K562 (cell line): ENCODE results near the gene BAHD1. TPM values are rescaled to one million over a fixed set of nuclear protein-coding genes. Genes with fewer than 3 reads are reported as not detected.

ENCODE experiments used
- CHD2 ChIP-seq: IDR thresholded peaks from 2 replicates; pipeline ENCODE4 v1.6.1; 2011; ENCODE audit warnings: low read depth, low read length
- ELF2 ChIP-seq: fragments of 250-450 bp; sonication (Bioruptor Pico); IDR thresholded peaks from 2 replicates; pipeline ENCODE4 v1.5.0; 2021; ENCODE audit warnings: mild to moderate bottlenecking
- NFE2L1 ChIP-seq: fragments of 450-650 bp; IDR thresholded peaks from 2 replicates; pipeline ENCODE4 v1.6.1; 2016; ENCODE audit warnings: missing genetic modification characterization, low read depth, mild to moderate bottlenecking, missing compliant biosample characterization, moderate library complexity, borderline replicate concordance
- NFYB ChIP-seq: IDR thresholded peaks from 2 replicates; pipeline ENCODE4 v1.6.1; 2011; ENCODE audit warnings: mild to moderate bottlenecking, moderate library complexity; ENCODE audit not compliant: insufficient read length; ENCODE audit errors: extremely low read depth
- OTX1 ChIP-seq: fragments of 450-650 bp; formaldehyde crosslinking; IDR thresholded peaks from 2 replicates; pipeline ENCODE4 v1.4.0; 2022; ENCODE audit warnings: mild to moderate bottlenecking
- SIN3B ChIP-seq: fragments of 450-650 bp; IDR thresholded peaks from 2 replicates; pipeline ENCODE4 v1.6.1; 2017; ENCODE audit warnings: low read depth, mild to moderate bottlenecking, moderate library complexity
- SMARCA4 ChIP-seq: fragments of 450-650 bp; IDR thresholded peaks from 2 replicates; pipeline ENCODE4 v1.6.1; 2016
- SP2 ChIP-seq: IDR thresholded peaks from 2 replicates; pipeline ENCODE4 v1.6.1; 2011; ENCODE audit warnings: mild to moderate bottlenecking, low read depth, low read length, moderate library complexity; ENCODE audit not compliant: poor library complexity, severe bottlenecking; ENCODE audit errors: extremely low read depth
- ZBTB17 ChIP-seq: fragments of 450-650 bp; formaldehyde crosslinking; IDR thresholded peaks from 2 replicates; pipeline ENCODE4 v1.4.0; 2020; ENCODE audit warnings: mild to moderate bottlenecking
- polyA plus RNA-seq, 8 experiments: library from polyadenylated mRNA; depleted of rRNA in 4 of 8; stranded (reverse) in 5 of 8; unstranded in 3 of 8; fragments of >200 nt; fragmentation: Nextera tagmentation in 2 of 8; fragmentation: Illumina TruSeq in 1 of 8; extraction: Ambion mirVana in 2 of 8; extraction: Trizol in 1 of 8; gene quantifications; 2 replicates each; pipeline versions ENCODE4 v1.2.1 to v1.2.3, GENCODE V29; 2011 to 2014; ENCODE audit warnings: inconsistent platforms in 1 of 8, missing spikeins in 1 of 8
- total RNA-seq, 7 experiments: library from RNA; depleted of rRNA in 6 of 7; stranded (reverse); fragments of >200 nt in 6 of 7; fragmentation: Illumina TruSeq in 2 of 7; extraction: Trizol in 2 of 7; gene quantifications; 2 replicates each; pipeline versions ENCODE4 v1.2.1 to v1.2.3, GENCODE V29; 2011 to 2021; ENCODE audit warnings: low replicate concordance in 1 of 7
- TF ChIP-seq, protein P1 (sequence below), 2 experiments: IDR thresholded peaks; 2 replicates each; pipeline ENCODE4 v1.6.1; 2012; ENCODE audit warnings: improper control_type of control experiment in 2 of 2, low read depth in 2 of 2, low read length in 2 of 2, borderline replicate concordance in 1 of 2
- TF ChIP-seq, protein P2 (sequence below), 2 experiments: fragments of 450-650 bp; conservative IDR thresholded peaks; 2 replicates each; pipeline ENCODE4 v1.6.1; 2017; ENCODE audit warnings: mild to moderate bottlenecking in 2 of 2, moderate library complexity in 2 of 2
- TF ChIP-seq, protein P3 (sequence below): sonication (generic); formaldehyde crosslinking; IDR thresholded peaks from 2 replicates; pipeline ENCODE4 v1.9.0; 2022; ENCODE audit warnings: mild to moderate bottlenecking, missing genetic modification reagents
- TF ChIP-seq, protein P4 (sequence below): sonication (generic); formaldehyde crosslinking; IDR thresholded peaks from 2 replicates; pipeline ENCODE4 v1.8.0; 2022; ENCODE audit warnings: mild to moderate bottlenecking, missing genetic modification reagents
- TF ChIP-seq, protein P5 (sequence below), 2 experiments: fragments of 150-350 bp in 1 of 2; IDR thresholded peaks; 2 replicates each; pipeline ENCODE4 v1.6.1; 2012 to 2016; ENCODE audit warnings: low read depth in 2 of 2, low read length in 2 of 2, mild to moderate bottlenecking in 1 of 2, moderate library complexity in 1 of 2
- TF ChIP-seq, protein P6 (sequence below): IDR thresholded peaks from 2 replicates; pipeline ENCODE4 v1.6.1; 2011; ENCODE audit warnings: borderline replicate concordance, low read depth, mild to moderate bottlenecking, moderate library complexity, low read length; ENCODE audit not compliant: insufficient read depth, poor library complexity, severe bottlenecking

BAHD1 gene
- total and polyA plus RNA-seq, 9 of the 15 experiments (the other 6 are each of a cell fraction or from before 2014, with no cell fraction given): 0.55 to 38.5 (median 11.5) TPM

DNA sequence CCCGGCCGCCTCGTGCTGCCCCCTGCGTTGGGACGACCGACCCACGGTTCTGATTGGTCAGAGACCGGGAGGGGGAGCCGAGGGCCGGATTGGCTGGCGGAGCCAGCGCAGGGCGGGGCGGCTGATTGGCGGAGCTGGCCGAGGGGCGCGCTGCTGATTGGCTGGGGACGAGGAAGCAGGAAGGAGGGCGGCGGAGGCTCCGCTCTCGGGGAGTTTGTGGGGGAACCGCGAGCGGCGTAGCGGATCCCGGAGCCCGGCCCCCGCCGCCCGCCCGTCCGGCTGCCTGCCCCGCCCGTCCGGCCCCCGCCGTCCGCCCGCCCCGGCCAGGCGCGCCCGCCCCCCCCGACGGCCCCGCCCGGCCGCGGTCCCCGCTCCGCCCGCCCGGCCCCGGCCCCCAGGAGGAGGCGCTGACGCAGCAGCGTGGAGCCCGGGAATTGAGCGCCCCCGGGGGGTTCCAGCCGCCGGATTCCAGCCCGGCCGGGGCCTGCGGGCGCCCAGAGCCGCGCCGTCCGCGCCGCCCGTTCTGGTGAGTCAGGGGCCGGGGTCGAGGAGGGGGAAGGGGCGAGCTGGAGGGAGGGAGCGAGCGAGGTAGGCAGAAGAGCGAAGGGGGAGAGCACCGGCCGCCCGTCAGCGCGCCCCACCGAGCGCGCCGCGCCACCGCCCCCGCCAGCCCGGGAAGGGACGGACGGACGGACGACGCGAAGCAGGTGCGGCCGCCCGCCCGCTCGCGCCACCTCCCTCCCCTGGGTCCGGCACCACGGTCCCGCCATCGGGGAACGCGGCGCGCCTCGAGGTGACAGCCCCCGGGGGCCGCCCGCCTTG lies at the start of gene BAHD1 (continued):
- TF ChIP-seq ELF2: no peak
- 0 out of 2 replicates have a peak, but pooled peaks have one; percentile 34 for TF ChIP-seq SIN3B
- TF ChIP-seq, protein P1, sequence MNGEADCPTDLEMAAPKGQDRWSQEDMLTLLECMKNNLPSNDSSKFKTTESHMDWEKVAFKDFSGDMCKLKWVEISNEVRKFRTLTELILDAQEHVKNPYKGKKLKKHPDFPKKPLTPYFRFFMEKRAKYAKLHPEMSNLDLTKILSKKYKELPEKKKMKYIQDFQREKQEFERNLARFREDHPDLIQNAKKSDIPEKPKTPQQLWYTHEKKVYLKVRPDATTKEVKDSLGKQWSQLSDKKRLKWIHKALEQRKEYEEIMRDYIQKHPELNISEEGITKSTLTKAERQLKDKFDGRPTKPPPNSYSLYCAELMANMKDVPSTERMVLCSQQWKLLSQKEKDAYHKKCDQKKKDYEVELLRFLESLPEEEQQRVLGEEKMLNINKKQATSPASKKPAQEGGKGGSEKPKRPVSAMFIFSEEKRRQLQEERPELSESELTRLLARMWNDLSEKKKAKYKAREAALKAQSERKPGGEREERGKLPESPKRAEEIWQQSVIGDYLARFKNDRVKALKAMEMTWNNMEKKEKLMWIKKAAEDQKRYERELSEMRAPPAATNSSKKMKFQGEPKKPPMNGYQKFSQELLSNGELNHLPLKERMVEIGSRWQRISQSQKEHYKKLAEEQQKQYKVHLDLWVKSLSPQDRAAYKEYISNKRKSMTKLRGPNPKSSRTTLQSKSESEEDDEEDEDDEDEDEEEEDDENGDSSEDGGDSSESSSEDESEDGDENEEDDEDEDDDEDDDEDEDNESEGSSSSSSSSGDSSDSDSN (IDR thresholded peaks at IDR 0.05; ENCODE audit: borderline replicate concordance in 1 of 2, low read depth in 2 of 2, low read length in 2 of 2): no peak
- TF ChIP-seq NFE2L1 (tag): no peak
- TF ChIP-seq, protein P2, sequence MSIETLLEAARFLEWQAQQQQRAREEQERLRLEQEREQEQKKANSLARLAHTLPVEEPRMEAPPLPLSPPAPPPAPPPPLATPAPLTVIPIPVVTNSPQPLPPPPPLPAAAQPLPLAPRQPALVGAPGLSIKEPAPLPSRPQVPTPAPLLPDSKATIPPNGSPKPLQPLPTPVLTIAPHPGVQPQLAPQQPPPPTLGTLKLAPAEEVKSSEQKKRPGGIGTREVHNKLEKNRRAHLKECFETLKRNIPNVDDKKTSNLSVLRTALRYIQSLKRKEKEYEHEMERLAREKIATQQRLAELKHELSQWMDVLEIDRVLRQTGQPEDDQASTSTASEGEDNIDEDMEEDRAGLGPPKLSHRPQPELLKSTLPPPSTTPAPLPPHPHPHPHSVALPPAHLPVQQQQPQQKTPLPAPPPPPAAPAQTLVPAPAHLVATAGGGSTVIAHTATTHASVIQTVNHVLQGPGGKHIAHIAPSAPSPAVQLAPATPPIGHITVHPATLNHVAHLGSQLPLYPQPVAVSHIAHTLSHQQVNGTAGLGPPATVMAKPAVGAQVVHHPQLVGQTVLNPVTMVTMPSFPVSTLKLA (conservative IDR thresholded peaks at IDR 0.05): peak; percentile 67 to 70
- peak; percentile 68 for TF ChIP-seq CHD2
- TF ChIP-seq, protein P3, sequence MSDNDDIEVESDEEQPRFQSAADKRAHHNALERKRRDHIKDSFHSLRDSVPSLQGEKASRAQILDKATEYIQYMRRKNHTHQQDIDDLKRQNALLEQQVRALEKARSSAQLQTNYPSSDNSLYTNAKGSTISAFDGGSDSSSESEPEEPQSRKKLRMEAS (CRISPR knock-in tag): peak; percentile 51
- TF ChIP-seq, protein P4, sequence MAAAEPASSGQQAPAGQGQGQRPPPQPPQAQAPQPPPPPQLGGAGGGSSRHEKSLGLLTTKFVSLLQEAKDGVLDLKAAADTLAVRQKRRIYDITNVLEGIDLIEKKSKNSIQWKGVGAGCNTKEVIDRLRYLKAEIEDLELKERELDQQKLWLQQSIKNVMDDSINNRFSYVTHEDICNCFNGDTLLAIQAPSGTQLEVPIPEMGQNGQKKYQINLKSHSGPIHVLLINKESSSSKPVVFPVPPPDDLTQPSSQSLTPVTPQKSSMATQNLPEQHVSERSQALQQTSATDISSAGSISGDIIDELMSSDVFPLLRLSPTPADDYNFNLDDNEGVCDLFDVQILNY (CRISPR knock-in tag): no peak
- no peak for TF ChIP-seq ZBTB17 (CRISPR knock-in tag)
- TF ChIP-seq, protein P5, sequence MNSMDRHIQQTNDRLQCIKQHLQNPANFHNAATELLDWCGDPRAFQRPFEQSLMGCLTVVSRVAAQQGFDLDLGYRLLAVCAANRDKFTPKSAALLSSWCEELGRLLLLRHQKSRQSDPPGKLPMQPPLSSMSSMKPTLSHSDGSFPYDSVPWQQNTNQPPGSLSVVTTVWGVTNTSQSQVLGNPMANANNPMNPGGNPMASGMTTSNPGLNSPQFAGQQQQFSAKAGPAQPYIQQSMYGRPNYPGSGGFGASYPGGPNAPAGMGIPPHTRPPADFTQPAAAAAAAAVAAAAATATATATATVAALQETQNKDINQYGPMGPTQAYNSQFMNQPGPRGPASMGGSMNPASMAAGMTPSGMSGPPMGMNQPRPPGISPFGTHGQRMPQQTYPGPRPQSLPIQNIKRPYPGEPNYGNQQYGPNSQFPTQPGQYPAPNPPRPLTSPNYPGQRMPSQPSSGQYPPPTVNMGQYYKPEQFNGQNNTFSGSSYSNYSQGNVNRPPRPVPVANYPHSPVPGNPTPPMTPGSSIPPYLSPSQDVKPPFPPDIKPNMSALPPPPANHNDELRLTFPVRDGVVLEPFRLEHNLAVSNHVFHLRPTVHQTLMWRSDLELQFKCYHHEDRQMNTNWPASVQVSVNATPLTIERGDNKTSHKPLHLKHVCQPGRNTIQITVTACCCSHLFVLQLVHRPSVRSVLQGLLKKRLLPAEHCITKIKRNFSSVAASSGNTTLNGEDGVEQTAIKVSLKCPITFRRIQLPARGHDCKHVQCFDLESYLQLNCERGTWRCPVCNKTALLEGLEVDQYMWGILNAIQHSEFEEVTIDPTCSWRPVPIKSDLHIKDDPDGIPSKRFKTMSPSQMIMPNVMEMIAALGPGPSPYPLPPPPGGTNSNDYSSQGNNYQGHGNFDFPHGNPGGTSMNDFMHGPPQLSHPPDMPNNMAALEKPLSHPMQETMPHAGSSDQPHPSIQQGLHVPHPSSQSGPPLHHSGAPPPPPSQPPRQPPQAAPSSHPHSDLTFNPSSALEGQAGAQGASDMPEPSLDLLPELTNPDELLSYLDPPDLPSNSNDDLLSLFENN (IDR thresholded peaks at IDR 0.05; ENCODE audit: low read depth in 2 of 2, low read length in 2 of 2): no peak
- TF ChIP-seq, protein P6, sequence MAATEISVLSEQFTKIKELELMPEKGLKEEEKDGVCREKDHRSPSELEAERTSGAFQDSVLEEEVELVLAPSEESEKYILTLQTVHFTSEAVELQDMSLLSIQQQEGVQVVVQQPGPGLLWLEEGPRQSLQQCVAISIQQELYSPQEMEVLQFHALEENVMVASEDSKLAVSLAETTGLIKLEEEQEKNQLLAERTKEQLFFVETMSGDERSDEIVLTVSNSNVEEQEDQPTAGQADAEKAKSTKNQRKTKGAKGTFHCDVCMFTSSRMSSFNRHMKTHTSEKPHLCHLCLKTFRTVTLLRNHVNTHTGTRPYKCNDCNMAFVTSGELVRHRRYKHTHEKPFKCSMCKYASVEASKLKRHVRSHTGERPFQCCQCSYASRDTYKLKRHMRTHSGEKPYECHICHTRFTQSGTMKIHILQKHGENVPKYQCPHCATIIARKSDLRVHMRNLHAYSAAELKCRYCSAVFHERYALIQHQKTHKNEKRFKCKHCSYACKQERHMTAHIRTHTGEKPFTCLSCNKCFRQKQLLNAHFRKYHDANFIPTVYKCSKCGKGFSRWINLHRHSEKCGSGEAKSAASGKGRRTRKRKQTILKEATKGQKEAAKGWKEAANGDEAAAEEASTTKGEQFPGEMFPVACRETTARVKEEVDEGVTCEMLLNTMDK: peak; percentile 57
- peak; percentile 80 for TF ChIP-seq NFYB
- peak; percentile 41 for TF ChIP-seq SP2
- no peak for TF ChIP-seq OTX1 (CRISPR knock-in tag)
- TF ChIP-seq SMARCA4: no peak
